Activated B cell treated with CpG ODN at 0.5 μM for 24 hours (primary cell): ENCODE results near the gene TAOK1. TPM values are rescaled to one million over a fixed set of nuclear protein-coding genes. Genes with fewer than 3 reads are reported as not detected.

Experiments used
- ATAC-seq: fragments of 200-7000 bp; cut with Tn5 transposase; one replicate; pipeline ENCODE4 v1.10.0; 2021; ENCODE audit warnings: low read depth, mild to moderate bottlenecking, moderate library complexity
- CTCF ChIA-PET: fragments of 350-600 bp; sonication (Branson Sonifier 250); formaldehyde crosslinking; loops from one replicate; lab custom pipeline; 2021; ENCODE audit warnings: antibody characterized with exemption; lab: Charles Lee
- POLR2A ChIA-PET: fragments of 350-600 bp; sonication (Branson Sonifier 250); formaldehyde crosslinking; loops from one replicate; lab custom pipeline; 2021; ENCODE audit warnings: antibody characterized with exemption; lab: Charles Lee
- DNase-seq: peaks from one replicate; pipeline ENCODE4 v3.0.0; 2022
- H3K27ac Mint-ChIP-seq: one replicate; pipeline ENCODE4 v1.8.0; 2020; ENCODE audit warnings: mixed read lengths
- H3K27me3 Mint-ChIP-seq: one replicate; pipeline ENCODE4 v1.8.0; 2021; ENCODE audit warnings: mixed read lengths
- H3K36me3 Mint-ChIP-seq: one replicate; pipeline ENCODE4 v1.8.0; 2021; ENCODE audit warnings: low read depth, mixed read lengths
- H3K4me1 Mint-ChIP-seq: one replicate; pipeline ENCODE4 v1.8.0; 2021; ENCODE audit warnings: mixed read lengths
- H3K4me3 Mint-ChIP-seq: one replicate; pipeline ENCODE4 v1.8.0; 2020; ENCODE audit warnings: mild to moderate bottlenecking, mixed read lengths
- H3K9me3 Mint-ChIP-seq: one replicate; pipeline ENCODE4 v1.8.0; 2020; ENCODE audit warnings: mixed read lengths
- intact Hi-C: fragments of 100-400 bp; cut with micrococcal nuclease; formaldehyde crosslinking; loops from one replicate; pipeline ENCODE4 v1.15.1; 2024
- total RNA-seq: library from RNA; stranded (reverse); gene quantifications from 2 replicates; pipeline ENCODE4 v1.2.3, GENCODE V29; 2022
- TF ChIP-seq, protein P1 (sequence below): fragments of 200-600 bp; IDR thresholded peaks from one replicate; pipeline ENCODE4 v1.8.0; 2022; ENCODE audit warnings: antibody characterized with exemption, mild to moderate bottlenecking

TAOK1 gene
- total RNA-seq, 1 donor from 2014 or later = 55.5 TPM

GRCh38 chr17:29352146-29352545, 38.0 kb upstream of the TAOK1 start:
- TF ChIP-seq, protein P1, sequence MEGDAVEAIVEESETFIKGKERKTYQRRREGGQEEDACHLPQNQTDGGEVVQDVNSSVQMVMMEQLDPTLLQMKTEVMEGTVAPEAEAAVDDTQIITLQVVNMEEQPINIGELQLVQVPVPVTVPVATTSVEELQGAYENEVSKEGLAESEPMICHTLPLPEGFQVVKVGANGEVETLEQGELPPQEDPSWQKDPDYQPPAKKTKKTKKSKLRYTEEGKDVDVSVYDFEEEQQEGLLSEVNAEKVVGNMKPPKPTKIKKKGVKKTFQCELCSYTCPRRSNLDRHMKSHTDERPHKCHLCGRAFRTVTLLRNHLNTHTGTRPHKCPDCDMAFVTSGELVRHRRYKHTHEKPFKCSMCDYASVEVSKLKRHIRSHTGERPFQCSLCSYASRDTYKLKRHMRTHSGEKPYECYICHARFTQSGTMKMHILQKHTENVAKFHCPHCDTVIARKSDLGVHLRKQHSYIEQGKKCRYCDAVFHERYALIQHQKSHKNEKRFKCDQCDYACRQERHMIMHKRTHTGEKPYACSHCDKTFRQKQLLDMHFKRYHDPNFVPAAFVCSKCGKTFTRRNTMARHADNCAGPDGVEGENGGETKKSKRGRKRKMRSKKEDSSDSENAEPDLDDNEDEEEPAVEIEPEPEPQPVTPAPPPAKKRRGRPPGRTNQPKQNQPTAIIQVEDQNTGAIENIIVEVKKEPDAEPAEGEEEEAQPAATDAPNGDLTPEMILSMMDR = no peak
- CTCF ChIA-PET = no interaction called here

DNA sequence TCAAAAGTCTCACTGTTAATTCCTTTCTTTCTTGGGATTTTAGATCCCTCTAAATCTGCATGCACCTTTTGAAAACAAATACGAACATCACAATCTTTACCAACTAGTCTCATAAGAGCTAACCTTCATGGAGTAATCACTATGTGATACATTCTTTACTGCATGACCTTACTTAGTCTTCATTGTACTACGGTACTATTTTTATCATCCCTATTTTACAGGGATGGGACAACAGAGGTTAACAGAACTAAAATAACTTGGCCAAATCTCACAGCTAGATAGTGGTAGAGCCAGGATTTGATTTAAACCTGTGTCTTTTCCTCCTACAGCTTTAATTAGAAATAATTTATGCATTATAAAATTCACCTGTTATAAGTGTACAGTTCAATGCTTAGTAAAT, 32.9 kb upstream of the TAOK1 start:
- ATAC-seq (no peak), DNase-seq (no peak)
- Mint-ChIP-seq H3K27me3 (no peaks in the 10 kb centered on the region), H3K4me1 (peaks cover 2% of the 10 kb centered on the region), H3K4me3 (no peak overlapping the region), H3K9me3 (no peaks in the 10 kb centered on the region), H3K36me3 (no peaks in the 10 kb centered on the region), H3K27ac (no peak overlapping the region)
- intact Hi-C loops = no loop called here
- CTCF ChIA-PET = interaction anchor here (2.0 kb wide), 1 partner anchor 13 kb away, joined by 7 read pairs; no protein-coding TSS in a partner anchor
- TF ChIP-seq, protein P1 = no peak
- POLR2A ChIA-PET = no interaction called here

More at GRCh38 chr17:29352146-29352545, 38.0 kb upstream of the TAOK1 start:
- intact Hi-C loops = no loop called here
- ATAC-seq (no peak), DNase-seq (no peak)
- no peak overlapping the region for H3K4me3 Mint-ChIP-seq
- no peaks in the 10 kb centered on the region for H3K9me3 Mint-ChIP-seq
- H3K27ac Mint-ChIP-seq = no peak overlapping the region
- peaks cover 2% of the 10 kb centered on the region for H3K4me1 Mint-ChIP-seq
- POLR2A ChIA-PET = interaction anchor here (0.7 kb wide), 1 partner anchor 213 kb away, joined by 3 read pairs; no protein-coding TSS in a partner anchor
- H3K27me3 Mint-ChIP-seq = peaks cover 2% of the 10 kb centered on the region
- H3K36me3 Mint-ChIP-seq = no peaks in the 10 kb centered on the region

DNA sequence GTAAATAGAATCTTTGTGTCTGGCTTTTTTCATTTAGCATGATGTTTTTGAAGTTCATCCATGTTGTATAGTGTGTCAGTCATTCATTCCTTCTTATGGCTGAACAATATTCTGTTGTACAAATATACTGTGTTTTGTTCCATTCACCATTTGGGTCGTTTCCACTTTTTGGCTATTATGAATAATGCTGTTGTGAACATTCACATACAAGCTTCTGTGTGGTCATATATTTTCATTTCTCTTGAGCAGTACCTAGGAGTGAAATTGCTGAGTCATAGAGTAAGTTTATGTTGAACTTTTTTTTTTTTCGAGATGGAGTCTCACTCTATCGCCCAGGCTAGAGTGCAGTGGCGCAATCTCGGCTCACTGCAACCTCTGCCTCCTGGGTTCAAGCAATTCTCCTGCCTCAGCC, 32.3 kb upstream of the TAOK1 start:
- intact Hi-C loops = no loop called here
- TF ChIP-seq, protein P1 = no peak
- POLR2A ChIA-PET = no interaction called here
- Mint-ChIP-seq H3K36me3 (no peaks in the 10 kb centered on the region), H3K4me3 (no peak overlapping the region), H3K4me1 (peaks cover 2% of the 10 kb centered on the region), H3K27me3 (no peaks in the 10 kb centered on the region), H3K27ac (no peak overlapping the region), H3K9me3 (no peaks in the 10 kb centered on the region)
- CTCF ChIA-PET = interaction anchor here (2.0 kb wide), 1 partner anchor 12 kb away, joined by 7 read pairs; no protein-coding TSS in a partner anchor
- ATAC-seq = no peak
- DNase-seq = no peak

DNA sequence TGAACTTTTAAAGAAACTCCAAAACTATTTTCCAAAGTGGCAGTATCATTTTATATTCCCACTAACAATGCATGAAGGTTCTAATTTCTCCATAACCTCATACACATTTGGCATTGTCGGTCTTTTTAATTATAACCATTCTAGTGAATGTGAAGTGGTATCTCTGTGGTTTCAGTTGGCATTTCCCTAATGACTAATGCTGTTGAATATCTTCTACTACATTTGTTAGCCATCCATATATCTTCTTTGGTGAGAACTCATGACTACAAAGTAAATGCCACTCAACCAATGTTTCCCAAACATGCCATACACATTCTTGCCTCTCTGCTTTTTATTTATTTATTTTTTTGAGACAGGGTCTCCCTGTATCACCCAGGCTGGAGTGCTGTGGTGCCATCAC, 31.7 kb upstream of the TAOK1 start:
- ATAC-seq (no peak), DNase-seq (no peak)
- H3K9me3 Mint-ChIP-seq = no peaks in the 10 kb centered on the region
- no peaks in the 10 kb centered on the region for H3K36me3 Mint-ChIP-seq
- ChIA-PET POLR2A (no interaction called here), CTCF (no interaction called here)
- no peak overlapping the region for H3K27ac Mint-ChIP-seq
- peaks cover 2% of the 10 kb centered on the region for H3K4me1 Mint-ChIP-seq
- H3K27me3 Mint-ChIP-seq = no peaks in the 10 kb centered on the region
- TF ChIP-seq, protein P1 = no peak
- H3K4me3 Mint-ChIP-seq = no peak overlapping the region
- intact Hi-C loops = no loop called here

DNA sequence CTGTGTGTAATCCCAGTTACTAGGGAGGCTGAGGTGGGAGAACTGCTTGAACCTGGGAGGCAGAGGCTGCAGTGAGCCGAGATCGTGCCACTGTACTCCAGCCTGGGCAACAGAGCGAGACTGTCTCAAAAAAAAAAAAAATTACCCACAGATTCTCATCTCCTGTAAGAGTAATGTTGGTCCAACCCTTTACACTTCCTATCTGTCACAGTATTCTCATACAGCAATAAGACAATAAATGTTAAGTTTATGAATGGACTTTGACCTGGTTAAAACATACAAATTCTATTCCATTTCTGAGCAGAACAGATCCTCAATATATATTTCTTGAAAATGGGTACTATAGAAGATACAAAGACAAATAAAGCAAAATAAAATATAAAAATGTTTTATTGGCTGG, 30.4 kb upstream of the TAOK1 start:
- POLR2A ChIA-PET = interaction anchor here (0.7 kb wide), 1 partner anchor 290 kb away, joined by 4 read pairs; no protein-coding TSS in a partner anchor
- no peak overlapping the region for H3K4me3 Mint-ChIP-seq
- ATAC-seq = no peak
- no peaks in the 10 kb centered on the region for H3K27me3 Mint-ChIP-seq
- DNase-seq = no peak
- H3K36me3 Mint-ChIP-seq = no peaks in the 10 kb centered on the region
- intact Hi-C loops = no loop called here
- H3K4me1 Mint-ChIP-seq = peaks cover 2% of the 10 kb centered on the region
- no peaks in the 10 kb centered on the region for H3K9me3 Mint-ChIP-seq
- no peak overlapping the region for H3K27ac Mint-ChIP-seq
- CTCF ChIA-PET = interaction anchor here (1.0 kb wide), 1 partner anchor 10 kb away, joined by 3 read pairs; no protein-coding TSS in a partner anchor
- TF ChIP-seq, protein P1 = no peak
